ENCODE data around the gene CTBP1. TPM values are rescaled to one million over a fixed set of nuclear protein-coding genes. Genes with fewer than 3 reads are reported as not detected.
"Not testable (repeated sequence)": the region's sequence is repeated elsewhere in the genome, so short reads cannot be mapped to it uniquely, and the experiment has no call there.

The CTBP1 gene
- total RNA-seq, 1 donor from 2014 or later: 268 TPM

DNA sequence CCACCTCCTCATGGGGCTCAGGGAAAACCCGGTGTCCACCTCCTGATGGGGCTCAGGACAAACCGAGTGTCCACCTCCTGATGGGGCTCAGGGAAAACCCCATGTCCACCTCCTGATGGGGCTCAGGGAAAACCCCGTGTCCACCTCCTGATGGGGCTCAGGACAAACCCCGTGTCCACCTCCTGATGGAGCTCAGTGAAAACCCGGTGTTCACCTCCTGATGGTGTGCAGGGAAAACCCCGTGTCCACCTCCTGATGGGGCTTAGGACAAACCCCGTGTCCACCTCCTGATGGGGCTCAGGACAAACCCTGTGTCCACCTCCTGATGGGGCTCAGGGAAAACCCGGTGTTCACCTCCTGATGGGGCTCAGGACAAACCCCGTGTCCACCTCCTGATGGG, 11.7 kb downstream of the CTBP1 start:
- not testable (repeated sequence) for DNase-seq

- not testable (repeated sequence) for DNase-seq
These were observed 12.1 kb downstream of the CTBP1 start for GRCh38 chr4:1236836-1237235.

DNA sequence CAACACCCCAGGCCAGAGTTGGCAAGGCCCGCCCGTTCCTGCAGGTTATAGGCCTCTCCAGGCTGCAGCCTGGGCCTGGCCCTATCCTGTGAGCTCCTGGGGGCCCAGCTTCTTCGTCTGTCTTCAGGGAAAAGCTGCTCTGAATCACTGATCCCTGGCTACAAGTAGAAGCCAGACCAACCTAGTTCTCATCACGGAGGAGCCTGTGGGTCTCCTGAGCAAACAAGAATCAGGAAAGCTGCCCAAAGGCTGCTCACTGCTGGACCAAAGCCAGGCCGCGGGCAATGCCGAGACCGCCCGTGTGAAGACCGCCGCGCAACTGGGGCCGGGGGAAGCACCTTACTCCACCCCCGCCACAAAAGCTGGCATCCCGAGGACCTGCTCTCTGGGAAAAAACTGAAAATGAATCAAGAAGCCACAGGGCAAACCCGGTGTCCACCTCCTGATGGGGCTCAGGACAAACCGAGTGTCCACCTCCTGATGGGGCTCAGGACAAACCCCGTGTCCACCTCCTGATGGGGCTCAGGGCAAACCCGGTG, 12.8 kb downstream of the CTBP1 start:
- no peak for DNase-seq

DNA sequence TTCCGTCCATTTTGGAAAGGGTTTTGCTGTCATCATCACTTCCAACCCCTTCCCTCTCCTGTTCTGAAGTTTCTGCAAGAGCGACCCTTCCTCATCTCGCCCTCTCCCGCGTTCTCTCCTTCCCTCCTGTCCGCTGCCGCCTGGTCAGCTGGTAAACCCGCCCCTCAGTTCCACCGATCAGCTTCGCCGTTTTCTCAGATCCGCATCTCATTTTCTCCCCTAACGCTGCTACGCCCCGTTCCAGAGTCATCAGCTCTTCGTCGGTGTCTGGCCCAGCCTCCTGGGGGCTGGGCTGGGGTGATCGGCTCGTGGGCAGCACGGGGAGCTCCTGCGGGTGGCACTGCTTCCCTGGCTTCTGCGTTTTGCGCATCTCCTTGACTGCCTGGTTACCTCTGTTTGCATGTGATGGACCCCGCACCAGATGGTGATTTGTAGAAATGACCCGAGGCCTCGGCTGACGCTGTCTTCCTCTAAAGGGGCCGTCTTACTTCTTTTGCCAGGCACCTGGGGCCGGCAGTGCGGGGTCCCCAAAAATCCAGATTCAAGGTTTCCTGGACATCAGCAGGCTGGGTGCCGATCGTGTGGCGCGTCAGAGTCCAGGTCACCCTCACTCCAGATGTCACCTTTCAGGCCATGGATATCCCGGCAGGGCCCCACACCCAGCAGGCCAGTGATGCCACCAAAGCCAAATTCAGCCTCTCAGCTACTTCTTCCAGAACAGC, 13.4 kb downstream of the CTBP1 start:
- no peak for DNase-seq

DNA sequence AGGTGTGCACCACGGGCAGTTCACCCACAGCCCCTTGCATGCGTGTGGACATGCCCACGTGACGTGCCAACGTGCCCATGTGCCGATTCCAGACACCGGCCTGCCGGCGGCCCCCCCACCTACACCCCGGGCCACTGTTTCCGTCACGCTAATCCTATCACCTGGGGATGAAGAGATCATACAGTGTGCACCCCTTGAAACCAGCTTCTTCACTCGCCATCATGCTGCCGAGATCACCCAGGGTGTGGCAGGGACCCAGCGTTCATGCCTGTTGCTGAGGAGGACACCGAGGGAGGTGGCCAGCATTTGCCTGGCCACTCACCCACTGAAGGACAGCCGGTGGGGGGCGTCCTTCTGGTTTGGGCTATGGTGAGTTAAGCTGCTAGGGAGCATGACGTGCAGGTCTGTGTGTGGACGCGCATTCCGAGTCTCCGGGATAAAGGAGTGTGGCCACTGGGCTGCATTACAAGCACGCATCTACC, 14.1 kb downstream of the CTBP1 start:
- no peak for DNase-seq

GRCh38 chr4:1234309-1234695, 14.6 kb downstream of the CTBP1 start:
- peak; percentile 23 for DNase-seq

DNA sequence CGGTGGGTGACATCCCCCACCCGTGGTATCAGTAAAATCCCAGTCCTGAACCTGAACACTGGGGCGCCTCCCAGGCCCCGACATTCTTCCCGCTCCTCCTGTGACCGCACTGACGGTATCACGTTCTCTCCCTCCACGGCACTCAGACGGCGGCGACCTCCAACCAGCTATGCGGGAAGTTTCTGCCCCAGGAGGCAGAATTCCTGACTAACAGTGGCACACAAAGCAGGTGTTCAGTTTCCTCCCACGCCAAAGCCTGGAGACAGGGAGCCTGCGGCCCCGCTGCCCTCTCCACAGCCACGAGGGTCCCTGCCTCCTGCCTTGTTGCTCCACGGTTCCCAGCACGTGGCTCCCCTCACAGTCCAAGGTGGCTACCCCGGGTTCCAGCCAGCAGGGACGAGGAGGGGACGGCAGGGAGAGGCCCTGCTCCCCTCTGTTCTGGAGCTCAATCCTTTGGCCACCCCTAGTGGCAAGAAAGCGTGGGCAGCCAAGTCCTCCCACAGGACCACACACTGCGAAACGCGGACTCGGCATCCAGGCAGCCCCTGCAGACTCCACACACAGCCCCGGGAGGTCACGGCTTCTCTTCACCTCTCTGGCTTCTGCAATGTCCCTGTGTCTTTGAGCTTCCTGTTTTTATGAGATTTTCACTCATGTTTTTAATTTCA, 15.2 kb downstream of the CTBP1 start:
- peak; percentile 61 for DNase-seq

- peak; percentile 97 for DNase-seq
These were observed 16.0 kb downstream of the CTBP1 start for GRCh38 chr4:1232661-1233621.

- DNase-seq: no peak
These were observed 17.1 kb downstream of the CTBP1 start for GRCh38 chr4:1231637-1232360.

DNA sequence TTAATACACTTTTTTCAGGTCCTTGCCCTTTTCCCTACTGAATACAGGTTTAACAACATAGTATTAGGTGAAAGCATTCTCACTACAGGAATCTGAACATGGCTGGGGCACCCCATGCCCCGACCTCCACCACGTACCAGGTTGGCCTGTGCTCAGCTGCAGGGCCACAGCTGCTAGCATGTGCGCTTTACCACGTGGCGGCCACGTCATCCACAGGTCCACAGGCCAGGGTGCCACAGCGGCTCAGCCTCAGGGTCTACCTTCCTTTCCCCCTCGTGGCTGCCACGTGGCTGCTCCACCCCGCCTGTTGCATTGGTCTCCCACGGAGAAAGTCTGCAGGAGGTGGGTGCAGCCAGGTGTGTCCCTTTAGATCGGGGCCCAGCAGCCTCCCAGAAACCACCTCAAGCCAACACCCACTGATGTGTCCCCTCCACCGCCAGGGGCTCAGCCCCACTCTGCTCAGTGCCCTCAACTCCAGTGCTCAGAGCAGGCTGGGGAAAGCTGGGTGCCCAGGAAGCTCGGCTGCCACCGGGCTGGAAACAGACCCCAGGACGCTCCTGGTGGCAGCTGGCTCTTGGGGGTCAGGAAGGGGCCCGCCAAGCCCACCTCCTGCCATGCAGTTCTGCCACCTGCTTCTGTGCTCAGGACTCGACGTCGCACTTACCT, 17.8 kb downstream of the CTBP1 start:
- DNase-seq: no peak

GRCh38 chr4:1230316-1230715, 18.6 kb downstream of the CTBP1 start:
- DNase-seq: no peak

DNA sequence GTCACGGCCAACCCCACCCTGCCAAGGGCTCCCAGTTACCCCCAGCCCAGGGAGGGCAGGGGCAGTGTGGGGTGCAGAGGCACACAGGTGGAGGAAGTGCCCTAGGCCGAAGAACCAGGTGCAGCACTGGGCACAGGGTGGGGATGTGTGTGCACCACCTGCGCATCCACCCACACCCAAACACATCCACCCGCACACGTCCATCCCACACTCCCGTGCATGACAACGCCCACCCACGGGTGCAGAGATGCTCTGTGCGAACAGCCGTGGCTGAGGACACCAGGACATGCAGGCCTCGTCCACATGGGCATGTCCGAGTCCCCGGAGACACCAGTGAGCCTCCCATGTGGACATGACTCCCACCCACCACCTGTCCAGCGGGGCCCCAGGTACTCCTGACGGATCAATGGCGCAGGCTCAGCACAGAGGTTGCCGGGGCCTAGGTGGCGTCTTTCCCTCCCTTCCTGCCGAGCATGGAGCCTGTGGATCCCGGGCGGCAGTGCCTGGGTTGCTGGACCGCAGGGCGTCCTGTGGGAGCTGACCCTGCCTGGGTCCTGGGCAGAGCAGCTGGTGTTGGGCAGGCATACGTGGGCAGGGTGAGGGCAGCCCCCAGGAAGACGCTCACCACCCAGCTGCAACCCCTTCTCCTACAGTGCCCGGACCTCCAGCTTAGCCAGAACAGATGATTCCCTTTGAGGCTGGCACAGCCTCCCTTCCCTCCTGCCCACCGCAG, 19.6 kb downstream of the CTBP1 start:
- DNase-seq: no peak

GRCh38 chr4:1227816-1228215, 21.1 kb downstream of the CTBP1 start:
- no peak for DNase-seq

- no peak for DNase-seq
These were observed 22.3 kb downstream of the CTBP1 start for GRCh38 chr4:1226598-1226997.

GRCh38 chr4:1226144-1226481, 22.8 kb downstream of the CTBP1 start:
- DNase-seq: no peak

GRCh38 chr4:1225272-1226143, 23.4 kb downstream of the CTBP1 start:
- DNase-seq: no peak

- no peak for DNase-seq
These were observed 24.8 kb downstream of the CTBP1 start for GRCh38 chr4:1223841-1224809.

- DNase-seq: no peak
These were observed 25.8 kb downstream of the CTBP1 start for GRCh38 chr4:1222938-1223690.

Measured in dermis blood vessel endothelial cell (primary cell).